Activated CD8-positive, alpha-beta T cell treated with anti-CD3 and anti-CD28 coated beads, Interleukin-2, amount 10 ng/mL, durations not matched to agents 7 days and 5 days (primary cell): ENCODE measurements around the gene MYO1F. TPM values are rescaled to one million over a fixed set of nuclear protein-coding genes. Genes with fewer than 3 reads are reported as not detected.
"Not testable (repeated sequence)": the region's sequence is repeated elsewhere in the genome, so short reads cannot be mapped to it uniquely, and the experiment has no call there.

Experiments
- ATAC-seq: fragments of 150-1000 bp; cut with Tn5 transposase; one replicate; pipeline ENCODE4 v1.10.0; 2021; ENCODE audit warnings: moderate library complexity
- CTCF ChIA-PET: fragments of 350-600 bp; sonication (Branson Sonifier 250); formaldehyde crosslinking; loops from one replicate; lab custom pipeline; 2021; ENCODE audit warnings: antibody characterized with exemption; lab: Charles Lee
- POLR2A ChIA-PET: fragments of 350-600 bp; sonication (Branson Sonifier 250); formaldehyde crosslinking; loops from one replicate; lab custom pipeline; 2021; ENCODE audit warnings: antibody characterized with exemption; lab: Charles Lee
- DNase-seq: peaks from one replicate; pipeline ENCODE4 v3.0.0-alpha.2; 2020
- H3K27ac Mint-ChIP-seq: one replicate; pipeline ENCODE4 v1.8.0; 2021; ENCODE audit warnings: mild to moderate bottlenecking, mixed read lengths
- H3K27me3 Mint-ChIP-seq: one replicate; pipeline ENCODE4 v1.8.0; 2021; ENCODE audit warnings: low read depth, mixed read lengths
- H3K36me3 Mint-ChIP-seq: one replicate; pipeline ENCODE4 v1.8.0; 2021; ENCODE audit warnings: low read depth, mixed read lengths
- H3K4me1 Mint-ChIP-seq: one replicate; pipeline ENCODE4 v1.8.0; 2021; ENCODE audit warnings: low read depth, mixed read lengths
- H3K4me3 Mint-ChIP-seq: one replicate; pipeline ENCODE4 v1.8.0; 2021; ENCODE audit warnings: mild to moderate bottlenecking, mixed read lengths
- H3K9me3 Mint-ChIP-seq: one replicate; pipeline ENCODE4 v1.8.0; 2022; ENCODE audit warnings: mixed read lengths; ENCODE audit not compliant: insufficient read depth
- total RNA-seq, 2 experiments: library from RNA; stranded (reverse); gene quantifications; one replicate each; pipeline ENCODE4 v1.2.3, GENCODE V29; 2021

Gene MYO1F
- total RNA-seq = 100 to 1,000 TPM; 254 to 266 TPM

DNA sequence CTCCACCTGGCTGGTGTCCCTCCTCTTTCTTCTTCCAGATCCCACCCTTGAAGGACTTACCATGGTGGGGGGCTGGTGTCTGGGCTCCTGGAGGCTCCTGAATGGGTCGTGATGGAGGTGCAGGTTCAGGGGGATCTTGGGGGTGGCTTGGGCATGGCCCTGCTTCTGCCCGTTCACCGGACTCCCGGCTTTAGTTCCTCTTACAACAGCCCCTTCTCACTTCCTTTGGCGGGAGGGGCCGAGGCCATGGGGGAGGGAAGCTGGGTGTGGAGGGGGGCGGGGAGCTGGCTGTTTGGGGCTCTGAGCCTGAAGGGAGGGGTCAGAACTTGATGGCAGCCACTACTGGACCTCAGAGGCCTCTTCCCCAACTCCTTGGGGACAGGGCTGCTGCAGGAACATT is at the start of gene MYO1F:
MYO1F (minus strand) TSS at position 196 of the 400 bp plus-strand sequence; CDS start at position 63, 133 bp downstream.
- H3K27me3 Mint-ChIP-seq = peaks cover 4% of the 10 kb centered on the region
- peak within 1 kb of the TSS; percentile 83 for H3K27ac Mint-ChIP-seq
- ChIA-PET CTCF (interaction anchor here (0.8 to 7.2 kb wide), 22 partner anchors 9 to 399 kb away, joined by 3 to 158 read pairs (median 10); partner anchors contain the start of genes HNRNPM, MARCHF2 and ZNF414), POLR2A (interaction anchor here (0.6 to 6.8 kb wide), 7 partner anchors 8 to 435 kb away, joined by 3 to 45 read pairs (median 4); partner anchors contain the start of gene ZNF414)
- H3K4me3 Mint-ChIP-seq = peak within 1 kb of the TSS; percentile 89
- DNase-seq = peak; percentile 52
- no peak for ATAC-seq
- H3K9me3 Mint-ChIP-seq = no peaks in the 10 kb centered on the region
- peaks cover 58% of the 10 kb centered on the region for H3K4me1 Mint-ChIP-seq
- peaks cover 44% of the 10 kb centered on the region for H3K36me3 Mint-ChIP-seq

DNA sequence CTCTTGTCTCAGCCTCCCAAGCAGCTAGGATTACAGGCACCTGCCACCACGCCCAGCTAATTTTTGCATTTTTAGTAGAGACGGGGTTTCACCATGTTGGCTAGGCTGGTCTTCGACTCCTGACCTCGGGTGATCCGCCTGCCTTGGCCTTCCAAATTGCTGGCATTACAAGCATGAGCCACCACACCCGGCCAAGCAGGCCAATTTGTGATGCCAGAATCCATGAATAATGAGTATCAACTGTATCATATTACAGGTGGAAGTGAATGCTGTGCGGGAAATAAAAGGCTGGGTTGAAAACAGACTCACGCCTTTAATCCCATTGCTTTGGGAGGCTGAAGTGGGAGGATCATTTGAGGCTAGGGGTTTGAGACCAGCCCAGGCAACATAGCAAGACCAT is 49.6 kb upstream of the MYO1F start:
- Mint-ChIP-seq H3K9me3 (no peaks in the 10 kb centered on the region), H3K36me3 (no peaks in the 10 kb centered on the region), H3K27me3 (no peaks in the 10 kb centered on the region), H3K4me3 (no peak overlapping the region), H3K4me1 (no peaks in the 10 kb centered on the region), H3K27ac (no peak overlapping the region)
- CTCF ChIA-PET = interaction anchor here (0.9 kb wide), 1 partner anchor 11 kb away, joined by 3 read pairs; no protein-coding TSS in a partner anchor
- no peak for DNase-seq
- ATAC-seq = no peak
- POLR2A ChIA-PET = no interaction called here

DNA sequence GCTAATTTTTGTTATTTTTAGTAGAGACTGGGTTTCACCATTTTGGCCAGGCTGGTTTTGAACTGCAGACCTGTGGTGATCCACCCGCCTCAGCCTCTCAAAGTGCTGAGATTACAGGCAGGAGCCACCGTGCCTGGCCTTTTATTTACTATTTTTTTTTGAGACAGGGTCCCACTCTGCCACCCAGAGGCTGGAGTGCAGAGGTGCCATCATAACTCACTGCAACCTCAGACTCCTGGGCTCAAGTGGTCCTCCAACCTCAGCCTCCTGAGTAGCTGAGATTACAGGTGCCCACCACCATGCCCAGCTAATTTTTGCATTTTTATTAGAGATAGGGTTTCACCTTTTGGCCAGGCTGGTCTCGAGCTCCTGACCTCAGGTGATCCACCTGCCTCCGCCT is 45.6 kb upstream of the MYO1F start:
- H3K4me3 Mint-ChIP-seq, ATAC-seq, H3K9me3 Mint-ChIP-seq, H3K27me3 Mint-ChIP-seq, H3K36me3 Mint-ChIP-seq, POLR2A ChIA-PET, H3K4me1 Mint-ChIP-seq, DNase-seq, H3K27ac Mint-ChIP-seq: not testable (repeated sequence)
- CTCF ChIA-PET = interaction anchor here (1.2 kb wide), 1 partner anchor 44 kb away, joined by 3 read pairs; no protein-coding TSS in a partner anchor

DNA sequence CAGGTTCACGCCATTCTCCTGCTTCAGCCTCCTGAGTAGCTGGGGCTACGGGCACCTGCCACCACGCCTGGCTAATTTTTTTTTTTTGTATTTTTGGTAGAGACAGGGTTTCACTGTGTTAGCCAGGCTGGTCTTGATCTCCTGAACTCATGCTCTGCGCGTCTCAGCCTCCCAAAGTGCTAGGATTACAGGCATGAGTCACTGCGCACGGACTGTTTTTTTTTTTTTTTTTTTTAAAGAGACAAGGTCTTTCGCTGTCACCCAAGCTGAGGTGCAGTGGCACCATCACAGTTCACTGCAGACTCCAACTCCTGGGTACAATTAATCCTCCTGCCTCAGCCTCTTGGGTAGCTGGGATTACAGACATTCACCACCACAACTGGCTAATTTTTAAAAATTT is 41.5 kb upstream of the MYO1F start:
- CTCF ChIA-PET = no interaction called here
- H3K36me3 Mint-ChIP-seq = no peaks in the 10 kb centered on the region
- H3K4me1 Mint-ChIP-seq = peaks cover 8% of the 10 kb centered on the region
- H3K9me3 Mint-ChIP-seq = no peaks in the 10 kb centered on the region
- no peak overlapping the region for H3K27ac Mint-ChIP-seq
- DNase-seq = no peak
- peaks cover 5% of the 10 kb centered on the region for H3K27me3 Mint-ChIP-seq
- ATAC-seq = no peak
- H3K4me3 Mint-ChIP-seq = no peak overlapping the region
- POLR2A ChIA-PET = no interaction called here

DNA sequence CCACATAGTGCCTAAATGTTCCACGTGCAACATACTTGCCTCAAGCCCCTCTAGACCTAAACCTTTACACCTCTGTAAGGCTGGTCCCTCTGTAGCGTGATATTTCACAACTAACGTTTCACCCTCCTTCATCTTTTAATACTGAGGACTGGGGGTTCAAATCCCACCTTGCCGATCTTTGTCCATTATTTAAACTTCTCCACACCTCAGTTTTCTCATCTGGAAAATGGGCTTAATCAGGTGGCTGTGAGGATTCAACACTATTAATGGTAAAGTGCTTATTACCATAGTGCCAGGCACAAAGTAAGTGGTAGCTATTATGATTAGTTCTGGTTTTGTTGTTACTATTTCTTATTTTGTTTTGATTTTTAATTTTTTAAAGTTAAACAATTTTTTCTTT is 40.7 kb upstream of the MYO1F start:
- peaks cover 5% of the 10 kb centered on the region for H3K27me3 Mint-ChIP-seq
- H3K36me3 Mint-ChIP-seq = no peaks in the 10 kb centered on the region
- CTCF ChIA-PET = interaction anchor here (3.3 kb wide), 1 partner anchor 38 kb away, joined by 17 read pairs; no protein-coding TSS in a partner anchor
- DNase-seq (no peak), ATAC-seq (no peak)
- H3K27ac Mint-ChIP-seq = no peak overlapping the region
- no peaks in the 10 kb centered on the region for H3K9me3 Mint-ChIP-seq
- no peak overlapping the region for H3K4me3 Mint-ChIP-seq
- H3K4me1 Mint-ChIP-seq = peaks cover 8% of the 10 kb centered on the region
- POLR2A ChIA-PET = no interaction called here

DNA sequence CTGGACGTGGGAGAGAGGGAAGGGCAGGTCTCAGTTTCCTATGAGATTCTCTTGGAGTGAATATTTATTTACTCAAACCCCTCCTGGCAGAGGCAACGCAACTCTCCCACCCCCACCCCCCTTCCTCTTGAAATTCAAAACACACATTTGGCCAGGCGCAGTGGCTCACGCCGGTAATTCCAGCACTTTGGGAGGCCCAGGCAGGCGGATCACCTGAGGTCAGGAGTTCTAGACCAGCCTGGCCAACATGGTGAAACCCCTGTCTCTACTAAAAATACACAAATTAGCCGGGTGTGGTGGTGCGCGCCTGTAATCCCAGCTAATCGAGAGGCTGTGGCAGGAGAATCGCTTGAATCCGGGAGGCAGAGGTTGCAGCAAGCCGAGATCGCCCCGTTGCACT is 40.1 kb upstream of the MYO1F start:
- H3K27me3 Mint-ChIP-seq, H3K4me1 Mint-ChIP-seq, DNase-seq, H3K36me3 Mint-ChIP-seq, H3K27ac Mint-ChIP-seq, H3K9me3 Mint-ChIP-seq, H3K4me3 Mint-ChIP-seq, ATAC-seq, POLR2A ChIA-PET: not testable (repeated sequence)
- CTCF ChIA-PET = interaction anchor here (3.3 to 3.9 kb wide), 2 partner anchors 23 to 37 kb away, joined by 15 to 17 read pairs; no protein-coding TSS in a partner anchor

DNA sequence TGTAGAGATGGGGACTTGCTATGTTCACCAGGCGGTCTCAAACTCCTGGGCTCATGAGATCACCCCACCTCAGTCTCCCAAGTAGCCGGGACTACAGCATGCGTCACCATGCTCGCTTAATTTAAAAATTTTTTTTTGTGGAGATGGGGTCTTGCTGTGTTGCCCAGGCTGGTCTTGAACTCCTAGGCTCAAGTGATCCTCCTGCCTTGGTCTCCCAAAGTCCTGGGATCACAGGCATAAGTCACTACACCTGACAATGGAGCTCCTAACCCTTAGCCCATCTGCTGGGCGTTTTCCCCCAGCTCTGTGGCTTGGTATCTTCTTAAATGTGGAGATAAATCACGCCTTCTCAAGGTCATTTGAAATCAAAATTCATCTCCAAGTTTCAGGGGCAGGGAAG is 39.6 kb upstream of the MYO1F start:
- H3K36me3 Mint-ChIP-seq = no peaks in the 10 kb centered on the region
- peaks cover 12% of the 10 kb centered on the region for H3K4me1 Mint-ChIP-seq
- no peak overlapping the region for H3K4me3 Mint-ChIP-seq
- POLR2A ChIA-PET = no interaction called here
- ATAC-seq = no peak
- H3K27ac Mint-ChIP-seq = no peak overlapping the region
- DNase-seq = no peak
- peaks cover 5% of the 10 kb centered on the region for H3K27me3 Mint-ChIP-seq
- H3K9me3 Mint-ChIP-seq = no peaks in the 10 kb centered on the region
- CTCF ChIA-PET = interaction anchor here (1.2 to 3.9 kb wide), 3 partner anchors 17 to 37 kb away, joined by 3 to 17 read pairs (median 15); no protein-coding TSS in a partner anchor

DNA sequence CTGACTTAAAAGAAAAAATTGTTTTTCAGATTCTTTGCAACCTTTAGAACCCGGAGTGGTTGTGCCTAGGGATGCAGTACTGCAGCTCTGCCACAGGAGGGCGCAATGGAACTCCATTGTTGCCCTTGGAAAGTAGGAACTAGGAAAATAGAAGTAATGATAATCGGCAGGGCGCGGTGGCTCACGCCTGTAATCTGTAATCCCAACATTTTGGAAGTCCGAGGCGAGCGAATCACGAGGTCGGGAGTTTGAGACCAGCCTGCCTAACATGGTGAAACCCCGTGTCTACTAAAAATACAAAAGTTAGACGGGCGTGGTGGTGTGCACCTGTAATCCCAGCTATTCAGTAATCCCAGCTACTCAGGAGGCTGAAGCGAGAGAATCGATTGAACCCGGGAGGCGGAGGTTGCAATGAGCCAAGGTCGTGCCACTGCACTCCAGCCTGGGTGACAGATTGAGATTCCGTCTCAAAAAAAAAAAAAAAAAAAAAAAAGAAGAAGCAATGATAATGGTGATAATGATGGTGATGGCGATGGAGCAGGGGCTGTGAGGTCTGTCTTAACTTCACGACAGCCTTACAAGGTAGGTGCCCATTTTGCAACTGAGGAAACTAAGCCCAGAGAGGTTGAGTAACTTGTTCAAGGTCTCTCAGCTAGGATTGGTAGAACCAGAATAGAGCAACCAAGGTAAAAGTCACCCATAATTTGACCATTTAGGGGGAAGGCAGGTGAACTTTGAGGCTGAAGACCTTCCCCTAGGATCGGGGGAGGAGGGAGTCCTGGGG is 38.8 kb upstream of the MYO1F start:
- ATAC-seq (no peak), DNase-seq (peak; percentile 65)
- Mint-ChIP-seq H3K4me3 (no peak overlapping the region), H3K4me1 (peaks cover 17% of the 10 kb centered on the region), H3K27me3 (peaks cover 5% of the 10 kb centered on the region), H3K27ac (peak overlapping the region; percentile 49), H3K9me3 (no peaks in the 10 kb centered on the region), H3K36me3 (no peaks in the 10 kb centered on the region)
- ChIA-PET CTCF (interaction anchor here (0.7 to 3.9 kb wide), 9 partner anchors 11 to 76 kb away, joined by 3 to 17 read pairs (median 3); no protein-coding TSS in a partner anchor), POLR2A (no interaction called here)

DNA sequence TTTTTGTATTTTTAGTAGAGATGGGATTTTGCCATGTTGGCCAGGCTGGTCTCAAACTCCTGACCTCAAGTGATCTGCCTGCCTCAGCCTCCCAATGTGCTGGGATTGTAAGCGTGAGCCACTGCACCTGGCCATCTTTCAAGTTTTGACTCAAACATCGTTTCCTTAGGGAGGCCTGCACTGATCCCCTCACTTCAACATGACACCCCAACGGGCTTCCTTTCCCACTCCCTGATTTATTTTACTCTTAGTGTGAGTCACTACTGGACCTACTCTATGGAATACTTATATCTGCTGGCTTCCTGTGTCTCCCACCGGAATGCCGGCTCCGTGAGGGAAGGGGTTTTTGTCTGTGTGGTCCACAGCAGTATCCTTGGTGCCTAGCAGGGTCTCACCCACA is 37.8 kb upstream of the MYO1F start:
- ChIA-PET POLR2A (no interaction called here), CTCF (interaction anchor here (0.7 to 3.9 kb wide), 9 partner anchors 12 to 77 kb away, joined by 3 to 17 read pairs (median 3); no protein-coding TSS in a partner anchor)
- H3K4me1 Mint-ChIP-seq = peaks cover 20% of the 10 kb centered on the region
- DNase-seq (no peak), ATAC-seq (no peak)
- no peak overlapping the region for H3K27ac Mint-ChIP-seq
- peaks cover 8% of the 10 kb centered on the region for H3K27me3 Mint-ChIP-seq
- H3K4me3 Mint-ChIP-seq = no peak overlapping the region
- no peaks in the 10 kb centered on the region for H3K9me3 Mint-ChIP-seq
- no peaks in the 10 kb centered on the region for H3K36me3 Mint-ChIP-seq

DNA sequence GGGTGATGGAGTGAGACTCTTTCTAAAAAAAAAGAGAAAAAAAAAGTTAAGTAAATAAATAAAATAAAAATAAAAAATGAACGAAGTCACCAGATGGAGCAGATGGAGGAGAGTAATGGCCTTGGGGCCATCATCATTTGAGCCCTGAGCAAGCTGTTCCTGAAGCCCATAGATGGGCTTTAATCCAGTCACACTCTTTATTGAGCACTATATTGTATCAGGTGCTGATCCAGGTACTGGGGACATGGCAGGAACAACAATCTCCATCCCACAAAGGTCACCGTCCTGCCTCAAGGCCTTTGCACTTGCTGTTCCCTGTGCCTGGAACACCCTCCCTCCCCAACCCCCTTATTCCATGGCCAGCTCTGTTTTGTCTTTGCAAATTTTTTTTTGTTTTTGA is 37.2 kb upstream of the MYO1F start:
- Mint-ChIP-seq H3K27me3 (peaks cover 12% of the 10 kb centered on the region), H3K4me3 (no peak overlapping the region), H3K4me1 (peaks cover 26% of the 10 kb centered on the region), H3K27ac (no peak overlapping the region), H3K36me3 (no peaks in the 10 kb centered on the region), H3K9me3 (no peaks in the 10 kb centered on the region)
- ChIA-PET CTCF (interaction anchor here (1.0 to 3.9 kb wide), 8 partner anchors 16 to 228 kb away, joined by 3 to 15 read pairs (median 4); no protein-coding TSS in a partner anchor), POLR2A (no interaction called here)
- no peak for ATAC-seq
- DNase-seq = no peak

DNA sequence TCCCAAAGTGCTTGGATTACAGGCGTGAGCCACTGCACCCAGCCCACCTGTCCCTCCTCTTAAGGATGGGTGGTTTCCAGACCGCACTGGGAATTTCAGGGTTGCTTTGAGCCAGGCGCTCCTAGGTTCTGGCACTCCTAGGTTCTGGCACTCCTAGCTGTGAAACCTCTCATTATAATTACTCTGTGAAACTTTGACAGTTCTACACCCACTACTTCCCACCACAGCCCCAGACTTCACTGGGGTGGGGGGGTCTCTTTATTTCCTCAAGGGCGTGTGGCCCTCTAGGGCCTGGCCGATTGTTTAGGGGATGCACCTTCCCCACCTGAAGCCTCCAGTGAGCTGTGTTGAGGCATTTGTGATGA is 35.5 kb upstream of the MYO1F start:
- ChIA-PET POLR2A (interaction anchor here (1.1 kb wide), 1 partner anchor 110 kb away, joined by 3 read pairs; the partner anchor contains the start of gene PRAM1), CTCF (interaction anchor here (0.8 kb wide), 1 partner anchor 29 kb away, joined by 3 read pairs; no protein-coding TSS in a partner anchor)
- DNase-seq (no peak), ATAC-seq (no peak)
- Mint-ChIP-seq H3K9me3 (no peaks in the 10 kb centered on the region), H3K27me3 (peaks cover 16% of the 10 kb centered on the region), H3K36me3 (no peaks in the 10 kb centered on the region), H3K4me3 (no peak overlapping the region), H3K27ac (no peak overlapping the region), H3K4me1 (peaks cover 29% of the 10 kb centered on the region)
